ENCODE results near the gene SSBP1. TPM values are rescaled to one million over a fixed set of nuclear protein-coding genes. Genes with fewer than 3 reads are reported as not detected.

SSBP1 gene
- total and polyA plus RNA-seq, 2 of the 4 experiments (the other 2 are of a cell fraction): 158 to 204 TPM

DNA sequence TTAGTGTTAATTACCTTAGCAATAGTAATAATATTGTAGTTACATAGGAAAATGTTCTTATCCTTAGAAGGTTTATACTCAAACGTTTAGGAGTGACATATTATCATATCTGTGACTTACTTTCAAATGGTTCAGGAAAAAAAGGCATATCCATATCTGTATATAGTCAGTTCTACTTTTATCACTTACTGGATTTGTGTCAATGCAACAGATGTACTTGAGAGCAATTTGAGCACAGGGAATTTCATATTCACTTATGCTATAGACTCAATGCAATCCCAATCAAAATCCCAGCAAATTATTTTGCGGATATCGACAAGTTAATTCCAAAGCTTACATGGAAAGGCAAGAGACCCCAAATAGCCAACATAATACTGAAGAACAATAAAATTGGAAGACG lies 46.2 kb upstream of the SSBP1 start:
- no CpG with 5 or more reads among the region's 4 CpGs for WGBS, 2 experiments (ENCODE audit: extremely low coverage in 2 of 2, insufficient read length in 1 of 2)
- H4K8ac ChIP-seq (ENCODE audit: low read depth in 2 of 2, low read length in 2 of 2): no peak overlapping the region
- intact Hi-C loops (cut with micrococcal nuclease): no loop called here

More for the DNA sequence above, 46.2 kb upstream of the SSBP1 start:
- TF ChIP-seq RFX5 (IDR thresholded peaks at IDR 0.05; ENCODE audit: low read depth, low read length): no peak
- TF ChIP-seq RAD21 (IDR thresholded peaks at IDR 0.05; ENCODE audit: low read length): no peak
- no peak for TF ChIP-seq CHD1 (IDR thresholded peaks at IDR 0.05; ENCODE audit: low read depth, low read length)
- no peak for TF ChIP-seq MAZ (IDR thresholded peaks at IDR 0.05; ENCODE audit: borderline replicate concordance, low read depth, low read length)
- Histone ChIP-seq H2BK5ac (ENCODE audit: low read depth, low read length, poor library complexity, severe bottlenecking) (no peak overlapping the region), H3K79me1 (ENCODE audit: low read depth in 1 of 2, low read length in 2 of 2) (peaks cover 3 to 7% of the 10 kb centered on the region in 2 experiments; a peak in 2 of 4 replicates), H3K9me3 (ENCODE audit: control insufficient read depth, insufficient read depth, low read length) (no peaks in the 10 kb centered on the region), H2AK5ac (ENCODE audit: low read depth, low read length) (no peak overlapping the region), H2BK120ac (ENCODE audit: low read depth, low read length) (no peak overlapping the region), H3K9ac (ENCODE audit: low read depth, low read length) (no peak overlapping the region), H3K18ac (ENCODE audit: low read depth, low read length) (no peak overlapping the region), H3K27ac (ENCODE audit: insufficient read depth, low read length) (no peak overlapping the region), H3K4me3 (ENCODE audit: insufficient read depth, low read depth, low read length) (no peak overlapping the region), H3K4me2 (ENCODE audit: low read depth, low read length) (no peak overlapping the region), H3K14ac (replicated peaks; ENCODE audit: low read depth, low read length) (no peak overlapping the region), H4K20me1 (ENCODE audit: insufficient read depth, low read length) (no peaks in the 10 kb centered on the region; the same call in 1 of the 2 replicates), H2BK20ac (ENCODE audit: low read depth, low read length) (no peak overlapping the region), H3K4me1 (ENCODE audit: control insufficient read depth, insufficient read depth, low read length) (no peaks in the 10 kb centered on the region), H3K27me3 (ENCODE audit: control insufficient read depth, insufficient read depth, low read length) (no peaks in the 10 kb centered on the region), H3K36me3 (ENCODE audit: control insufficient read depth, insufficient read depth, low read length) (no peaks in the 10 kb centered on the region), H3K23ac (ENCODE audit: low read depth, low read length) (no peak overlapping the region), H4K91ac (ENCODE audit: insufficient read depth, low read depth, low read length) (no peak overlapping the region), H3K56ac (ENCODE audit: extremely low read depth, insufficient read depth, low read length) (no peak overlapping the region), H3K9me1 (ENCODE audit: insufficient read depth, low read length) (no peaks in the 10 kb centered on the region), H3K4ac (ENCODE audit: low read depth, low read length) (no peak overlapping the region), H2AFZ (replicated peaks; ENCODE audit: low read length, poor library complexity) (no peak overlapping the region), H2AK9ac (replicated peaks; ENCODE audit: low read depth, low read length, poor library complexity) (no peak overlapping the region), H2BK15ac (ENCODE audit: low read depth, low read length) (no peak overlapping the region), H4K5ac (ENCODE audit: low read depth, low read length) (no peak overlapping the region)
- ChIA-PET POLR2A (ENCODE audit: unreplicated experiment) (no interaction called here), CTCF (no interaction called here)
- no TSS peak for BruUV-seq (replicated peaks)
- DNase-seq (no peak), ATAC-seq (ENCODE audit: low read depth) (no peak)
- in situ Hi-C loops (cut with MboI; ENCODE audit: low sequenced_read_pairs) (no loop called here), dilution Hi-C loops (cut with HindIII; ENCODE audit: low sequenced_read_pairs, unreplicated experiment) (no loop called here)
